Thyroid gland (tissue), 4 donors: ENCODE measurements around the gene RPP38.

Experiments used
- POLR2A ChIP-seq, 2 donors: fragments of 450-650 bp; IDR thresholded peaks; one replicate each; pipeline ENCODE4 v1.6.1; 2017; ENCODE audit warnings: antibody characterized with exemption in 2 of 2, mild to moderate bottlenecking in 2 of 2, moderate library complexity in 1 of 2
- TF ChIP-seq, protein P1 (sequence below), 6 experiments: fragments of 200-600 bp in 3 of 6; fragments of 450-650 bp in 3 of 6; sonication (generic) in 3 of 6; IDR thresholded peaks; one replicate each; pipeline ENCODE4 v1.5.1; 2016 to 2019; ENCODE audit warnings: antibody characterized with exemption in 6 of 6, mild to moderate bottlenecking in 2 of 6, inconsistent platforms in 1 of 6, moderate library complexity in 1 of 6

DNA sequence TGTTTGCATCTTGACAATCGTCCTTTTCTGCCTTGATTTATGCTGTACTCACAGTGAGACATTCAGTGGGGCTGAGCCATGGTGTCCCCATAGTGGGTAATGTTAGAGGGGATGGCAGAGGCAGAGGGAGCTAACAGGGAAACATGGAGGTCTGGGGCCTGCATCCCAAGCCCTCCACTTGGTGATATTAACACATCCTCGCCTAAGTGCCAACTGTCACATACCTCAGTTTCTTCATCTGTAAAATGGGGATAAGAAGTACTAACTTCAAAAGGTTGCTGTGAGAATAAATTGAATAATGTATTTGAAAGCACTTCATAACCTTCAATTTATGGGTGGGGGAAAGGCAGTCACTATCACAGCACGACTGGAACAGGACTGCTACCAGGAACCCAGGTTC is 27.8 kb downstream of the RPP38 start:
- TF ChIP-seq, protein P1, sequence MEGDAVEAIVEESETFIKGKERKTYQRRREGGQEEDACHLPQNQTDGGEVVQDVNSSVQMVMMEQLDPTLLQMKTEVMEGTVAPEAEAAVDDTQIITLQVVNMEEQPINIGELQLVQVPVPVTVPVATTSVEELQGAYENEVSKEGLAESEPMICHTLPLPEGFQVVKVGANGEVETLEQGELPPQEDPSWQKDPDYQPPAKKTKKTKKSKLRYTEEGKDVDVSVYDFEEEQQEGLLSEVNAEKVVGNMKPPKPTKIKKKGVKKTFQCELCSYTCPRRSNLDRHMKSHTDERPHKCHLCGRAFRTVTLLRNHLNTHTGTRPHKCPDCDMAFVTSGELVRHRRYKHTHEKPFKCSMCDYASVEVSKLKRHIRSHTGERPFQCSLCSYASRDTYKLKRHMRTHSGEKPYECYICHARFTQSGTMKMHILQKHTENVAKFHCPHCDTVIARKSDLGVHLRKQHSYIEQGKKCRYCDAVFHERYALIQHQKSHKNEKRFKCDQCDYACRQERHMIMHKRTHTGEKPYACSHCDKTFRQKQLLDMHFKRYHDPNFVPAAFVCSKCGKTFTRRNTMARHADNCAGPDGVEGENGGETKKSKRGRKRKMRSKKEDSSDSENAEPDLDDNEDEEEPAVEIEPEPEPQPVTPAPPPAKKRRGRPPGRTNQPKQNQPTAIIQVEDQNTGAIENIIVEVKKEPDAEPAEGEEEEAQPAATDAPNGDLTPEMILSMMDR (IDR thresholded peaks at IDR 0.05) = no peak
- no peak for TF ChIP-seq POLR2A (IDR thresholded peaks at IDR 0.05)
